ENCODE data around the gene RIPOR1.

GRCh38 chr16:67541391-67542263 is 13.0 kb downstream of the RIPOR1 start:
- TF ChIP-seq YY1 (IDR thresholded peaks at IDR 0.05; ENCODE audit: insufficient read depth, insufficient read length) (no peak), SUZ12 (IDR thresholded peaks at IDR 0.05; ENCODE audit: extremely low read depth, insufficient read depth, insufficient read length) (no peak)

Data from NT2/D1 (cell line).